GM18951 (cell line): ENCODE data around the gene SCP2.

Experiments
- POLR2A ChIP-seq: IDR thresholded peaks from 4 replicates; pipeline ENCODE4 v1.6.1; 2011; ENCODE audit warnings: mild to moderate bottlenecking; ENCODE audit not compliant: insufficient read length, insufficient read depth; ENCODE audit errors: extremely low read depth
- in situ Hi-C: fragments of 300-500 bp; cut with MboI; formaldehyde crosslinking; loops from one replicate; pipeline ENCODE4 v1.12.0; 2022; ENCODE audit warnings: low sequenced_read_pairs, mixed read lengths, inconsistent platforms; ENCODE audit not compliant: unreplicated experiment

The SCP2 gene

DNA sequence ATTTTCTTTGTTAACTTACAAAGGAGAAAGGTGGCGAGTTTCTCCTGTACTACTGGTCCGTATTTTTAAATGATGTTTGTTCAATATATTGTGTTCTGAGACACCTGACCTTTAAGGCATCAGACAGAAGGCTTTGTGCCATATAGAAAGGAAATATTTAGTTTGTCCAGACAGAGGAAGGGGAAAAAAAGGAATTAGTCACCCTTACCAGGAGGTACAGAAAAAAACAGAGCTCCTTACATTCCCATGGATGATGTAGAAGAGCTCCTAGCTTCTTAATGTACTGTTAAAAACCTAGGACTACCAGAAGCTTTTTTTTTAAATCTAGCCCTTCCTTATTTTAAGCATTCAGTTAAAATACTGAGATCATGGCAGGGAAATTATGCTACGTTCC, 122.5 kb downstream of the SCP2 start:
- no peak for TF ChIP-seq POLR2A
- in situ Hi-C loops: no loop called here

DNA sequence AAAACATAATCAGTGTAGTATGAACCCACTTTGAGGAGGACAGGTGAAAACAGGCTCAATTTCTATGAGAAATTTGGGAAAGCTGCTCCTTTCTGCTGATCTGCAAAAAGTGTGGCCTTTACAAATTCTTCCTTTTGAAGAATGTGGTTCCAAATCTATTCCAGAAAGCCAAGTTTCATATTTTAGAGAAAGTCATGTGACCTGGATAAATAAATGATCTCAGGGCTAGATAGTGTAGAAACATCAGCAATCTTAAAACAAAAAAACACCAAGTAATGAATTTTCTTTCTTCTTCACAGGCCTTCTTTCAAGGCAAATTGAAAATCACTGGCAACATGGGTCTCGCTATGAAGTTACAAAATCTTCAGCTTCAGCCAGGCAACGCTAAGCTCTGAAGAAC, 123.2 kb downstream of the SCP2 start:
- in situ Hi-C loops: no loop called here
- no peak for TF ChIP-seq POLR2A

DNA sequence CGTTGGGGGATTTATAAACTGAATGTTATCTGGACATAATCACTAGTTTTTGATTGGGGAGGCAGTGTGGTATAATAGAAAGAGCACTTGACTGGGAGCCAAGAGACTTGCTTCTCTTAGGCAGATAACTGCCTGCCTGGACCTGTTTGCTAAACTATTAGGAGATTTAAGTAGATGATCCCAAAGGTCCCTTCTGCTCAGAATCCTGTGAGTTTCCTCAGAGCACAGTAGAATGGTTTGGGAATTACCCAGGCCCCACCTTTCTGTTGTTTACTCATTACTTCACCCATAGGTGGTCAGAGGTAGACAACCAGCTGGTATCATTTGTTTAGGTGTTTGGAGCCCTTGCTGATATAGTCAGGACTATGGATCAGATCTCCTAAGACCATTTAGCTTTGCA, 124.6 kb downstream of the SCP2 start:
- in situ Hi-C loops: no loop called here
- no peak for TF ChIP-seq POLR2A

DNA sequence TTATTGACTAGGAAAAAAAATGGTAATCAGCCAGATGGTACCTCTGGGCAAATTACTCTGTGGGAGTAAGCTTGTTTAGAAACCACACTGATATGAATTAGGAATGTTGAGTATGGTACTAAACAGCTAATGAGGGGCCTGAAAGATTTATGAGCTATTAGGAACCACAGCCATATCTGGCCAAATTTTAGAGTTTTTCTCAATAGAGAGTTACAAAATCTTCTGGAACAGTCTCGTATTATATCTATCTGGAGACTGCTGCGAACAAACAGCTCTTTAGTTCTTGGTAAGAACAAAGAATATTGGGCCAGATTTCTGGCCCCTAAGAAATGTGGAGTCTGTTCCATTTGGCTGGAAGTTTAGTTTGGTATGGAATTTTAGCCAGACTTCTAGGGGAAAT, 130.1 kb downstream of the SCP2 start:
- TF ChIP-seq POLR2A: no peak
- in situ Hi-C loops: no loop called here

DNA sequence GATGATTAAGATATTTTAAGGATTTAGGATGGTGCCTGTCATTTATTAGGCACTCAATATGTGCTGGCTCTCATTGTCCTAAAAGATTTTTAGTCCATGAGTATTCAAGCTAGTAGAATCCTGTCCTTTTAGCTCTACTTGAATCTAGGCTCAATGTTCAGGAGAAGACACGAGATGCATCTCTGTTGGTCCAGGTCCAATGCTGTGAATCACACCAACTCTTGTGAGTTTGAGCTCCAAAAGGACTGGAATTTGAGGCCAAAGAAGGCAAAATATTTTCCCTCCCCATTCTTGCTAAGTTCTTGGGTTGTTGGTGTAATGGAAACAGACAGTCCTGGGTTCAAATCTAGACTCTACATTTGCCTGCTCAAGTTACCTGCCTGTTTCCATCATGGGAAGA, 133.5 kb downstream of the SCP2 start:
- in situ Hi-C loops: no loop called here
- no peak for TF ChIP-seq POLR2A

DNA sequence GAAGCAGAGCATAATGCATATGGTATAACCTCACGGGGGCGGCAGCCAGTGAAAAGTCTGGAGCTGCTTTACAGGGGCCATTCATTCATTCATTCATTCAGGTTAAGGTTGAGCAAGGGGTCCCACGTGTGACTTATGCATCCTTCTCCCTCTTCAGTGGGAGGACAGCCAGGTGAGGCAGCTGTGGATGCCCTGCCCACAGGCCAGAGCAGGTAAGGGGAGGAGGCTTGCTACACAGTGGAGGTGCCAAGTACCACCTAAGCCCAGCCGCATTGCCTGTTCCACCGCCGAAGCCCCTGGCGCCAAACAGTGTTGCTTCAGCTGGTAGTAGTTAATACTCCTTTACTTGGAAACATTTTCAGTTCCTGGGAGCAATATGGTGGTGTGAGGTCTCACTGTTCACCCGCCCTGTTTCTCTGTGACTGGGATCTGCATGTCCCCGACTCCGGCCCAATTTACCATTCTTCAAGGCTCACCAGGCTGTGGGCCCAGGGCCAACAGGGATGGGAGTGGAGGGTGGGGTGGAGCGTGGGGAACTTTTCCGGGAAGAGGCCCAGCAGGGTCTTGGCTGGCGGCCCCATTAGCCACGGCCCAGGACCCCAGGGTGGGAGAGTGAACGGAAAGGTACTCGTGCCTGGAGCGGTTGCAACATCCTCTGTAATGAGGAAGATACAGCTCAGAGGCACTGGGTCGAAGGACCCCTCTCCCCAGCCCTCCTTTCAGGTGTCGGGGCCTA, 134.2 kb downstream of the SCP2 start:
- in situ Hi-C loops: no loop called here
- TF ChIP-seq POLR2A: no peak

DNA sequence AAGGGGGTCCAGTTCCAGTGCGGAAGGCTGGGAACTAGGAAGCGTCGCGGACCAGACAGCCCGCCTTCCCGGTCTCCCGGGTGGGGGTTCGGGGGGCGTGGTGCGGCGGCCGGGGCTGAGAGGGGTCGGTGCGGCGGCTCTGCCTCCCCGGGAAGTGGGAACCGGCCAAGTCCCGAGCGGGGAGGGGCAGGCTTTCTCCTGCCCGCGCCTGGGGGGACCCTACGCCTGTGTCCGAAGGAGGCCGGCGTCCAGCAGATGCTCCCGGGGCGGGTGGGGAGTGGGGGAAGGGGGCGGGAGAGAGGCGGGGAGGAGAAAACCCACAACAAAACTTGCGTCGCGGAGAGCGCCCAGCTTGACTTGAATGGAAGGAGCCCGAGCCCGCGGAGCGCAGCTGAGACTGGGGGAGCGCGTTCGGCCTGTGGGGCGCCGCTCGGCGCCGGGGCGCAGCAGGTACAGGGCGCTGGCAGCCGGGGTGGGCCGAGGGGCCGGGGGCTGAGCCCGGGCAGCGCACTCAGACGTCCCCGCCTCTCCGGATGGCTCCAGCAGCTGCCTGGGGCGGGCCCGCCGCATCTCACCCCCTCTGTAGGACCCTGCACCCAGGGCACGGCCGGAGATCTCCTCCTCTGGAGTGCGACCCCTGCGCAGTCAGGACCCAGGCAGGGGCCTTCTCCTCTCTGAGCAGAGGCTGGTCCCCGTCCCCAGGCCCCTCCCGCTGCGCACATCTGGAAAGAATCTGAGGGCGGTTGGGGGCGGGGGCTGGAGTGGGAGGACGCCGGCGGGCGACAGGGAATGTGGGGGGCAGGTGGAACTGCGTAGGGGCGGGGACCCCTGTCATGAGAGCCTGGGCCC, 135.0 kb downstream of the SCP2 start, which contains the start of gene PODN:
TSS of gene PODN (plus strand) at position 355 of the 849 bp plus-strand sequence. CDS start 7,643 bp downstream, outside the sequence.
- in situ Hi-C loops: no loop called here
- TF ChIP-seq POLR2A: no peak

DNA sequence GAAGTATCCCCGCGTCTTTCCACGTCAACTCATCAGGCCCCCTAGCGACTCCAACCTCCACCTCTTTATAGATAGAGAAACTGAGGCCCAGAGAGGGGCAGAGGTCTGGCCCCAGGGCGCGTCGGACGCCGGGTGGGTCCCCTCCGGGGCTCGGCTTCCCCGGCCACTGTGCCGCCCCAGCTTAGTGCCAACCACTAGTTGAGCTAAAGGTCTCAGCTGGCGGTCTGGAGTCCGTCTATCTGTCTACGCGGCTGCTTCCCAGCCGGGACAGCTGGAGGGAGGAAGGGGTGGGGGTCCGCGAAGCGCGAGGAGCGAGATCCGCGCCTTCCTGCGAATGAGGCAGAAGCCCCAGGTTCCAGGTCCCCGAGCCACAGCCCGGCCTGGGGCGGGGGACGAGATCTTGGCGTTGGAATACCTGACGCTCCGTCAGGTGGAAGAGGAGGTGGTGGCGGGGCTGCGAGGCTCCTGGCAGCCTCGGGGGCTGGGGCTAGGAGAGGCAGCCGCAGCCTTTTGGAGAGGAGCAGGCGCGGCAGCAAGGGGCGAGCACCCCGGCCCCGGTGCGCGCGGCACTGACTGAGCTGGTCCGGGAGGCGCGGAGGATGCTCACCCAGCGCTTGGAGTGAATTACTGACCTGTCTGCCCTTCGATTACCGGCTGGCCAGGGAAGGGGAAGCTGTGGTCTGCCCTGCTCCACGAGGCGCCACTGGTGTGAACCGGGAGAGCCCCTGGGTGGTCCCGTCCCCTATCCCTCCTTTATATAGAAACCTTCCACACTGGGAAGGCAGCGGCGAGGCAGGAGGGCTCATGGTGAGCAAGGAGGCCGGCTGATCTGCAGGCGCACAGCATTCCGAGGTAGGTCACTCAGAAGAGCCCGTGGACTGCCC, 135.9 kb downstream of the SCP2 start:
- in situ Hi-C loops: no loop called here
- TF ChIP-seq POLR2A: no peak

DNA sequence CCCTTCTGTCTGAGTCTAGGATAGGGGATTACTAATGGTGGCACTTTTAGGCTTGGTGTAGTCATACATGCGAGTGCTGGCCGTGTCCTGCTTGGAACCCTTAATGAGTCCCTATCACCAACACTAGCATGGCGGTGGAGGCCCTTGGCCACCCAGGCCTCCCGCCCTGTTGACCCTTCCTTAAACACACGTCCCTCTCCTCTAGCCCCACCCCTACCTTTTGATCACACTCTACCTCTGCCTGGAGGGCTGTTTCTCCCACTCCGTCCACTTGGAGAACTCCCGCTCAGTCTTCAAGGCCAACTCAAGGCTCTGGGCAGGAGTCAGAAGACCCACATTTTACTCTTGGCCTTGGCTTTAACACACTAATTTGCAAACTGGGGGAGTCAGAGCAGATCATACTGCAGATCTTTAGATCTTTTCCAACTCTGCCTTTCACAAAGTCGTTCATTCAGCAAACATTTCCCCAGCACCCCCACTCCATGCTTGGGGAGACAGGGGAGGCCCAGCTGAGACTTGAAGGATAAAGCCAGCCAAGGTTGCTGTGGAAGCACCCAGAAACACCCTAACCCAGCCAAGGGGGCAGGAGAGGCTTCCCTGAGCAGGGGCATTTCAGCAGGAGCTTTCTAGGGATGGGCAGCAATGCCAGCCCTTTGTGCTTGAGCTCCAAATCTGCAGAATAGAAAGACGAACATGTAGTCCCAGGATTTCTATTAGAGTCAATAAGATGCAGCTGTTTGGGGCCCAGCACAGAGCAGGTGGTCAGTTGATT, 136.9 kb downstream of the SCP2 start:
- in situ Hi-C loops: no loop called here
- TF ChIP-seq POLR2A: no peak

DNA sequence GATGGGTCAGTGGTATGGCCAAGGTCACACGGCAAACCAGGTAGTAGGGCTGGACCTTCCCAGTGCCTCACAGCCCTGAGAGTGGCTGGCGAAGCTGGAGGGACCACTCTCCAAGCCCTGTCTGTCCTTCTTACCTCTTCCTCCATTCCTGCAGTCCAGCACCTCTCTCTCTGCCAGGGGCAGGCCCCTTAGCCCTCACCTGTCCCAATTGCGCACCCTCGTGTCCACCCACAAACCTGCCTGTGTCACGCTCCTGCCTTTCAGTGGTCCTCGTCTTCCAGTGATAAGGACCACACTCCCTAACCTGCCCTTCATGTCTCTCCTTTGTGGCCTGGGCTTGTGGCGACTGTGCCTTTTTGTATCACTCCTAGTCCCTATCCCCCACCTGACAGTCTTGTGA, 138.3 kb downstream of the SCP2 start:
- in situ Hi-C loops: no loop called here

DNA sequence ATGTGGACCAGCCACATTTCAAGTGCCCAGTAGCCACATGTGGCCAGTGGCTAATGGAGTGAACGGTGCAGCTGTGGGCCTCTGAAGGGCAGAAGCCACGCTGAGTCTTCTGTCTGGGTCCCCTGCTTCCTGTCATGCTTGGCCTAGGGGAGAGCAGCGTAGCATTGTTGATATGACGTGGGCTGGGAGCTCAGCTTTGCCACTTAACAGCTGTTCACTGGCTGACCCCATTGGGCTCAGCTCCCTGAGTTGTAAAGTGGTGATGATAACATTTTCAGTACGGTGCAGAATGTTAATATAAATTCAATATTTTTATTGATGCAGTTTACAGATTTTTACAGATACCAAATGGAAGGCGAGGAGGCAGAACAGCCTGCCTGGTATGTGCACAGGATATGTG, 139.4 kb downstream of the SCP2 start:
- in situ Hi-C loops: no loop called here
- no peak for TF ChIP-seq POLR2A

More for the DNA sequence above, 138.3 kb downstream of the SCP2 start:
- TF ChIP-seq POLR2A: no peak
